Keratinocyte (primary cell): ENCODE results near the gene SYNM. TPM values are rescaled to one million over a fixed set of nuclear protein-coding genes. Genes with fewer than 3 reads are reported as not detected.

ENCODE experiments used
- DNase-seq: peaks from one replicate; pipeline ENCODE4 v3.0.0-alpha.2; 2011; ENCODE audit warnings: low read depth, missing footprints, low spot score
- FAIRE-seq: peaks from 2 replicates; lab custom pipeline; 2011; peaks lifted over from hg19 to GRCh38; lab: Jason Lieb, UNC
- H2AFZ ChIP-seq: 2 replicates; pipeline ENCODE4 v1.6.0; 2012; ENCODE audit warnings: low read length, control low read depth, inconsistent platforms; ENCODE audit not compliant: control insufficient read depth
- H3K27ac ChIP-seq: 2 replicates; pipeline ENCODE4 v1.5.1; 2011; ENCODE audit warnings: low read length; ENCODE audit not compliant: control insufficient read depth, insufficient read depth
- H3K27me3 ChIP-seq: 3 replicates; pipeline ENCODE4 v1.6.0; 2011; ENCODE audit warnings: low read length; ENCODE audit not compliant: control insufficient read depth, insufficient read depth; ENCODE audit errors: extremely low read depth
- H3K36me3 ChIP-seq, 2 experiments: 2 replicates in 1 of 2; 3 replicates in 1 of 2; pipeline ENCODE4 v1.5.1; 2011; ENCODE audit warnings: low read length in 2 of 2, mild to moderate bottlenecking in 1 of 2; ENCODE audit not compliant: control insufficient read depth in 2 of 2, insufficient read depth in 2 of 2; ENCODE audit errors: extremely low read depth in 1 of 2
- H3K4me1 ChIP-seq: 3 replicates; pipeline ENCODE4 v1.5.1; 2011; ENCODE audit warnings: low read length; ENCODE audit not compliant: control insufficient read depth, insufficient read depth; ENCODE audit errors: extremely low read depth
- H3K4me2 ChIP-seq: 3 replicates; pipeline ENCODE4 v1.6.0; 2011; ENCODE audit warnings: low read depth, low read length; ENCODE audit not compliant: control insufficient read depth, insufficient read depth; ENCODE audit errors: extremely low read depth
- H3K4me3 ChIP-seq, 3 experiments: fragments of 200-600 bp in 1 of 3; sonication (generic) in 1 of 3; 2 replicates in 2 of 3; 3 replicates in 1 of 3; pipeline ENCODE4 v1.5.1; 2011 to 2016; ENCODE audit warnings: low read length in 3 of 3, mild to moderate bottlenecking in 3 of 3, control low read depth in 2 of 3, inconsistent platforms in 1 of 3, low read depth in 1 of 3, mixed read lengths in 1 of 3, mixed run types in 1 of 3, moderate library complexity in 1 of 3; ENCODE audit not compliant: control insufficient read depth in 2 of 3, insufficient read depth in 2 of 3; ENCODE audit errors: extremely low read depth in 1 of 3
- H3K79me2 ChIP-seq: 2 replicates; pipeline ENCODE4 v1.6.0; 2012; ENCODE audit warnings: low read length; ENCODE audit not compliant: control insufficient read depth, insufficient read depth
- H3K9ac ChIP-seq: 3 replicates; pipeline ENCODE4 v1.6.0; 2011; ENCODE audit warnings: low read length; ENCODE audit not compliant: control insufficient read depth, insufficient read depth; ENCODE audit errors: extremely low read depth
- H3K9me1 ChIP-seq: 3 replicates; pipeline ENCODE4 v1.6.0; 2011; ENCODE audit warnings: low read length; ENCODE audit not compliant: control insufficient read depth, insufficient read depth; ENCODE audit errors: extremely low read depth
- H3K9me3 ChIP-seq: 2 replicates; pipeline ENCODE4 v1.5.1; 2012; ENCODE audit warnings: low read depth, low read length; ENCODE audit not compliant: control insufficient read depth
- H4K20me1 ChIP-seq: 3 replicates; pipeline ENCODE4 v1.6.0; 2011; ENCODE audit warnings: low read length; ENCODE audit not compliant: control insufficient read depth, insufficient read depth; ENCODE audit errors: extremely low read depth
- CTCF ChIP-seq, 3 experiments: IDR thresholded peaks in 1 of 3; conservative IDR thresholded peaks in 1 of 3; optimal IDR thresholded peaks in 1 of 3; 2 replicates in 2 of 3; 3 replicates in 1 of 3; pipeline versions ENCODE3 to v1.5.1; 2011; ENCODE audit warnings: low read length in 3 of 3, mild to moderate bottlenecking in 3 of 3, moderate library complexity in 2 of 3, control low read depth in 1 of 3, inconsistent platforms in 1 of 3; ENCODE audit not compliant: insufficient read depth in 2 of 3; ENCODE audit errors: extremely low read depth in 1 of 3
- EZH2 ChIP-seq: IDR thresholded peaks from one replicate; pipeline ENCODE4 v1.6.1; 2012; ENCODE audit warnings: inconsistent platforms, mild to moderate bottlenecking, low read length, moderate library complexity
- dilution Hi-C: fragments of 300-500 bp; cut with MboI; formaldehyde crosslinking; loops from one replicate; pipeline ENCODE4 v1.7.0; 2020; ENCODE audit warnings: low sequenced_read_pairs; ENCODE audit not compliant: extremely low pct_ligation_motif_present
- polyA plus RNA-seq, 5 experiments: library from polyadenylated mRNA; depleted of rRNA in 3 of 5; stranded (reverse) in 3 of 5; stranded (forward) in 1 of 5; unstranded in 1 of 5; fragments of >200 nt; gene quantifications; 1 replicate in 1 of 5; 2 replicates in 3 of 5; 3 replicates in 1 of 5; pipeline versions ENCODE4 v1.2.1 to v1.2.3, GENCODE V29; 2011 to 2012; ENCODE audit warnings: missing spikeins in 2 of 5, low read depth in 1 of 5, low replicate concordance in 1 of 5

Gene SYNM
- polyA plus RNA-seq, 1 donor (not counting 4 experiments of a cell fraction or from before 2014, with no cell fraction given), result 0.09 TPM

- H3K79me2 ChIP-seq, result no peaks in the 10 kb centered on the region
- no peaks in the 10 kb centered on the region for H3K9me1 ChIP-seq
- H3K4me3 ChIP-seq, result no peak overlapping the region
- peaks cover 17% of the 10 kb centered on the region for H3K4me1 ChIP-seq
- peaks cover 4% of the 10 kb centered on the region for H3K27me3 ChIP-seq
- no peak overlapping the region for H3K27ac ChIP-seq
- no peak for TF ChIP-seq CTCF (optimal IDR thresholded peaks at IDR 0.05 in 1 of 3, IDR thresholded peaks at IDR 0.05 in 1 of 3, conservative IDR thresholded peaks at IDR 0.05 in 1 of 3; ENCODE audit: extremely low read depth in 1 of 3, insufficient read depth in 2 of 3, low read length in 3 of 3)
- no peak for TF ChIP-seq EZH2
- H4K20me1 ChIP-seq, result no peaks in the 10 kb centered on the region
- dilution Hi-C loops, result no loop called here
- no peak for FAIRE-seq
- H3K9ac ChIP-seq, result no peak overlapping the region
- no peak for DNase-seq
- no peaks in the 10 kb centered on the region for H3K9me3 ChIP-seq
- peak overlapping the region; percentile 90 for H3K4me2 ChIP-seq
- H2AFZ ChIP-seq, result no peak overlapping the region
- no peaks in the 10 kb centered on the region for H3K36me3 ChIP-seq
Observed at GRCh38 chr15:99124641-99125040, 19.8 kb downstream of the SYNM start.

- Histone ChIP-seq H3K9ac (no peak overlapping the region), H2AFZ (no peak overlapping the region), H3K4me3 (no peak overlapping the region), H3K4me1 (peaks cover 17% of the 10 kb centered on the region), H4K20me1 (no peaks in the 10 kb centered on the region), H3K36me3 (no peaks in the 10 kb centered on the region), H3K9me1 (no peaks in the 10 kb centered on the region), H3K4me2 (no peak overlapping the region), H3K27me3 (no peaks in the 10 kb centered on the region), H3K79me2 (no peaks in the 10 kb centered on the region), H3K9me3 (no peaks in the 10 kb centered on the region), H3K27ac (no peak overlapping the region)
- DNase-seq (no peak), FAIRE-seq (no peak)
- TF ChIP-seq EZH2 (no peak), CTCF (optimal IDR thresholded peaks at IDR 0.05 in 1 of 3, IDR thresholded peaks at IDR 0.05 in 1 of 3, conservative IDR thresholded peaks at IDR 0.05 in 1 of 3; ENCODE audit: extremely low read depth in 1 of 3, insufficient read depth in 2 of 3, low read length in 3 of 3) (no peak)
- dilution Hi-C loops, result no loop called here
Observed at GRCh38 chr15:99125061-99125891, 20.4 kb downstream of the SYNM start.
